Muscle of leg (tissue), 11 donors: ENCODE measurements around the gene PLA2G6. TPM values are rescaled to one million over a fixed set of nuclear protein-coding genes. Genes with fewer than 3 reads are reported as not detected.

ENCODE experiments used
- DNase-seq: peaks from one replicate; pipeline ENCODE4 v3.0.0; 2013
- H3K27ac ChIP-seq: one replicate; pipeline ENCODE4 v1.5.1; 2013; ENCODE audit warnings: mild to moderate bottlenecking, low read length, control low read depth
- H3K27me3 ChIP-seq: one replicate; pipeline ENCODE4 v1.6.1; 2013; ENCODE audit warnings: low read length; ENCODE audit not compliant: control insufficient read depth, insufficient read depth
- H3K36me3 ChIP-seq: one replicate; pipeline ENCODE4 v1.6.1; 2013; ENCODE audit warnings: low read length; ENCODE audit not compliant: control insufficient read depth, insufficient read depth
- H3K4me1 ChIP-seq: one replicate; pipeline ENCODE4 v1.6.1; 2013; ENCODE audit warnings: low read length; ENCODE audit not compliant: control insufficient read depth, insufficient read depth
- H3K4me3 ChIP-seq: one replicate; pipeline ENCODE4 v1.5.1; 2013; ENCODE audit warnings: low read length, control low read depth
- H3K9me3 ChIP-seq: replicated peaks from 2 replicates; pipeline ENCODE4 v1.6.1; 2013; ENCODE audit warnings: low read depth, low read length; ENCODE audit not compliant: control insufficient read depth
- WGBS: methylation state at CpG from one replicate; pipeline ENCODE4 v1.1.5; 2013; ENCODE audit warnings: missing lambda C conversion rate; ENCODE audit not compliant: insufficient coverage; 5-methylcytosine and 5-hydroxymethylcytosine counted together
- polyA plus RNA-seq, 8 donors: library from polyadenylated mRNA; unstranded; fragments of 120-200 nt; gene quantifications; one replicate each; pipeline versions ENCODE4 v1.2.1 to v1.2.3, GENCODE V29; 2013; ENCODE audit warnings: inconsistent platforms in 1 of 8, low replicate concordance in 1 of 8; ENCODE audit not compliant: insufficient read length in 8 of 8, insufficient read depth in 1 of 8
- total RNA-seq: library from RNA; stranded (reverse); fragments of 120-200 nt; gene quantifications from one replicate; pipeline ENCODE4 v1.2.4, GENCODE V29; 2013

The PLA2G6 gene
- total and polyA plus RNA-seq, 9 donors = 6.3 to 14.2 (median 10.1) TPM

DNA sequence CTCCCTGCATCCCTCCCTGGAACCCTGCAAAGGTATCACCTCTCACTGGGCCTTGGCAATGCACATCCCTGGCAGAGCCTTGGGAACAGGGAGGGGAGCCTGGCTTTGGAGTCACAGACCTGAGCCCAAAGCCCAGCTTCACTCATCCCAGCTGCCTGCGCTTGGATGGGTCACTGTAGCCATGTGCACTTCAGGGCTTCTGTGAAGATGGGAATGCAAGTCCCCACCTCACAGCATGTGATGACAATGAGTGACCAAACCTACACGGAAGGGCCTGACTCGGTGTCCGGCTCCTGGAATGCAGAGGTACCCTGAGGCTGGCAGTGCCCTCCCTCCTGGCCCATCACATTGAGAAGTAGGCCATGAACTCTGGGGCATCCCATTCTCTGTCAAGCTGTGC, 48.3 kb downstream of the PLA2G6 start:
- H3K9me3 ChIP-seq = no peaks in the 10 kb centered on the region
- no peaks in the 10 kb centered on the region for H3K4me1 ChIP-seq
- DNase-seq = no peak
- H3K27ac ChIP-seq = no peak overlapping the region
- H3K36me3 ChIP-seq = peaks cover 33% of the 10 kb centered on the region
- WGBS = no CpG with 5 or more reads among the region's 4 CpGs
- H3K27me3 ChIP-seq = no peaks in the 10 kb centered on the region
- no peak overlapping the region for H3K4me3 ChIP-seq

DNA sequence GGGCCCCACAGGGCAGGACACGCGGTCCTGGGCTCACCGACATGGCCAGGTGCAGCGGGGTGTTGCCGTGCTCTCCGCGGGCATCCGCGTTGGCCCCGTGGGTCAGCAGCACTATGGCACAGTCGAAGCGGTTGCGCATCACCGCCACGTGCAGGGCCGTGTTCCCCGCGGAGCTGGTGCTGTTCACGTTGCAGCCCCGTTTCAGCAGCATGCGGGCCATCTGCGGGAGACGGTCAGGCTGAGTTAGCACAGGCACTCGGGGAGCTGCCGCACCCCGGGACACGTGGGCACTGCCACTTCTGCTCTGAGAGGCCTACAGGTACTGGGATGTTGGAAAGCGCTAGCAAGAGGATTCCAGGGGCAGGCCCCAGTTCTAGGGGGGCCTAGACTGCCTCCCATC, 48.8 kb downstream of the PLA2G6 start:
- peaks cover 29% of the 10 kb centered on the region for H3K36me3 ChIP-seq
- no peak for DNase-seq
- no peaks in the 10 kb centered on the region for H3K27me3 ChIP-seq
- no peaks in the 10 kb centered on the region for H3K4me1 ChIP-seq
- H3K9me3 ChIP-seq = no peaks in the 10 kb centered on the region
- H3K27ac ChIP-seq = no peak overlapping the region
- no peak overlapping the region for H3K4me3 ChIP-seq
- 90% methylated on average over 27 of the region's 28 CpGs for WGBS

- no peaks in the 10 kb centered on the region for H3K27me3 ChIP-seq
- no peak overlapping the region for H3K27ac ChIP-seq
- peaks cover 29% of the 10 kb centered on the region for H3K36me3 ChIP-seq
- H3K9me3 ChIP-seq = no peaks in the 10 kb centered on the region
- DNase-seq = no peak
- no peaks in the 10 kb centered on the region for H3K4me1 ChIP-seq
- H3K4me3 ChIP-seq = no peak overlapping the region
- WGBS = 92% methylated on average over 2 of the region's 7 CpGs
These were observed 49.5 kb downstream of the PLA2G6 start for GRCh38 chr22:38132136-38132535.

DNA sequence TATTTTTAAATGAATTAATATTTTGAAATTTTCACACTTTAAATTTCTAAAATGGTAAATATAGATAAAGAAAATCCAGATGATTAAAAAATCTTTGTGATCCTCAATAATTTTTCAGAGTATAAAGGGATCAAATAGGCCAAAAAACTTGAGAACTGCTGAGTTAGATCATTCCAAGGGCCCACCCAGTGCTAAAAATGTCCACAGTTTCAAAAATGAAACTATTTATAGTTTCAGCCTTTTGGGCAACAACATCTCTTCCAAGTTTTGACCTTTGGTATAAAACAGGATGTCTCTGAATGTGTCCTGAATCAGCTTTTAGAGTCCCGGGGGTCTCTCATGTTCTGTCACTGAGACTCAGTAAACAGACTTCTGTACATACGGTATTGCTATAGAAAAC, 50.2 kb downstream of the PLA2G6 start:
- Histone ChIP-seq H3K9me3 (no peaks in the 10 kb centered on the region), H3K4me1 (no peaks in the 10 kb centered on the region), H3K36me3 (peaks cover 31% of the 10 kb centered on the region), H3K27me3 (no peaks in the 10 kb centered on the region), H3K4me3 (no peak overlapping the region), H3K27ac (no peak overlapping the region)
- WGBS = 54% methylated on average over 2 of the region's 2 CpGs
- no peak for DNase-seq

- Histone ChIP-seq H3K36me3 (peaks cover 27% of the 10 kb centered on the region), H3K4me1 (peaks cover 3% of the 10 kb centered on the region), H3K27me3 (no peaks in the 10 kb centered on the region), H3K4me3 (no peak overlapping the region), H3K9me3 (no peaks in the 10 kb centered on the region), H3K27ac (no peak overlapping the region)
- DNase-seq = no peak
- WGBS = 78% methylated on average over 6 of the region's 9 CpGs
These were observed 51.8 kb downstream of the PLA2G6 start for GRCh38 chr22:38129856-38130255.

GRCh38 chr22:38129021-38129420, 52.6 kb downstream of the PLA2G6 start:
- H3K36me3 ChIP-seq = peaks cover 24% of the 10 kb centered on the region
- peaks cover 3% of the 10 kb centered on the region for H3K4me1 ChIP-seq
- H3K9me3 ChIP-seq = no peaks in the 10 kb centered on the region
- no peak overlapping the region for H3K27ac ChIP-seq
- DNase-seq = no peak
- no peaks in the 10 kb centered on the region for H3K27me3 ChIP-seq
- 86% methylated on average over 7 of the region's 10 CpGs for WGBS
- no peak overlapping the region for H3K4me3 ChIP-seq

DNA sequence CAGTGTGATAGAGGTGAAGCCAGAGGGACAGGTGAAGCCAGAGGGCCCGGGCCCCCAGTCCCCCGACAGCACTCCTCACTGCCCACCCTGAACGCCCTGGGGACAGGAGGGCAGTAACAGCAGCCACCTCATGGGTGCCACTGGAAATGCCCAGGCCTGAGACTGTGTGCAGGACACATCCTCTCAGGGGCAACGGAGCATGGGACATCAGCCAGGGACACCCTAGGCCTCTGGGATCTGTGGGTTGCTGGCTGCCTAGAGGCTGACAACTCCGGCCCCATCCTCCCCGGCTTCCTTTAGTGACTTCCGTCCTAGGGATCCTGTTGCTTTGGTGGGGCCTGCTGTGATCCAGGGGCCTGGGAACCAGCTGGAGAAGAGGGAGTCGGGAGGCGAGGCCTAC, 53.8 kb downstream of the PLA2G6 start:
- Histone ChIP-seq H3K27me3 (no peaks in the 10 kb centered on the region), H3K4me3 (no peak overlapping the region), H3K9me3 (no peaks in the 10 kb centered on the region), H3K27ac (no peak overlapping the region), H3K36me3 (peaks cover 21% of the 10 kb centered on the region), H3K4me1 (peaks cover 3% of the 10 kb centered on the region)
- DNase-seq = no peak
- WGBS = 78% methylated on average over 9 of the region's 9 CpGs

DNA sequence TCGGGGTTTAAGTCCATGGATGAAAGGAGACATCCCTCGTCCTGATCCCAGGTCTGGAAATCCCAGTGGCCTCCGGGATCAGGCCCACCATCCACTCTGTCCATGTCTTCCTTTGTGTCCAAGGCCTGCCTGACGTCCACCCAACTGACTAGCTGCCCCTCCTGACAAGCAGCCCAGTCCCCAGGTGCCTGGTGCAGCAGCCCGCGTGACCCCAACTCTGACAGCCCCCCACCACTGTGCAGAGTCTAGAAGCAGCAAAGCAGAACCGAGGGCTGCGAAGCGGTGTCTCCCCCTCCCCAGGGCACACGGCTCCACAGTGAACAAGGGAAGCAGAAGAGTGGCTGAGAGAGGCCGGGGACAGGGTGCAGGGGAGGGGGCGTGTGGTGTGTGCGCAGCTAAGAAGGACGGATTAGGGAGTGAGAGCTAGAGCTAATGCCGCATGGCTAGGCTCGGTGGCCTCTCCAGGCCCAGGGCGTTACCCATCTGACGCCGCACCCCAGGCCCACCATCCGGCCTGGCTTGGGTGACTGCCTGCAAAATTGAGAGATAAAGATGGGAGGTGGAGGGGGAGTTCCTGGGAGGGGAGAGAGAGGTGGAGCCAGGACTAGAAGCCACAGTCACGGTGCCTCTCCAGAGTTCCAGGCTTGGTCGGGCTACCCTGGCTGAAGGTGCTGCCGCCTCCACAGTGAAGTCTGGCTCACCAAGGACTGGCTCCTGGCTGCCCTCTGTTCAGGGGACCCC, 54.5 kb downstream of the PLA2G6 start:
- H3K4me1 ChIP-seq = peaks cover 3% of the 10 kb centered on the region
- H3K27me3 ChIP-seq = no peaks in the 10 kb centered on the region
- H3K27ac ChIP-seq = no peak overlapping the region
- H3K36me3 ChIP-seq = peaks cover 13% of the 10 kb centered on the region
- H3K9me3 ChIP-seq = no peaks in the 10 kb centered on the region
- no peak for DNase-seq
- no peak overlapping the region for H3K4me3 ChIP-seq
- WGBS = 82% methylated on average over 20 of the region's 23 CpGs

DNA sequence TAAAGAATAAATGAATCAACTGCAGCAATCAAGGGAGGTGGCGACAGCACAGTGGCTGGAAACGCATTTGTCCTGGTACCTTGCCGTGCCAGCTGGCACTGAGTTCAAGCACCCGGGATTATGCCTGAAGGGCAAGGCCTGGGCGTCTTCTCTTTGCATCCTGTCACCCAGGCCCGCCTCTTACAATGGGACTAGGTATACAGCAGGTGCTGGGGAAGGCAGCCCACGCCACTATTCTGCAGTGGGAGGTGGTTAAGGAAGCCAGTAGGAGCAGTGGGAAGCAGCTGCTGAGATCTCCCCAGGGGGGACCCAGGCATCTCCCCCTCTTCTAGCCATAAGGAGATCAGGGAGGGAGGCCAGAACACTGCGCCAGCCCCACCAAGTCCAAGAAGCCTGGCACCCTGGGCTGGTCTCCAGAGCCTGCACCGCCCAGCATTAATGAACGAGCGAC, 55.9 kb downstream of the PLA2G6 start:
- H3K9me3 ChIP-seq = no peaks in the 10 kb centered on the region
- peaks cover 13% of the 10 kb centered on the region for H3K36me3 ChIP-seq
- peaks cover 3% of the 10 kb centered on the region for H3K4me1 ChIP-seq
- H3K27ac ChIP-seq = no peak overlapping the region
- no peak overlapping the region for H3K4me3 ChIP-seq
- H3K27me3 ChIP-seq = no peaks in the 10 kb centered on the region
- WGBS = 68% methylated on average over 8 of the region's 11 CpGs
- DNase-seq = no peak

DNA sequence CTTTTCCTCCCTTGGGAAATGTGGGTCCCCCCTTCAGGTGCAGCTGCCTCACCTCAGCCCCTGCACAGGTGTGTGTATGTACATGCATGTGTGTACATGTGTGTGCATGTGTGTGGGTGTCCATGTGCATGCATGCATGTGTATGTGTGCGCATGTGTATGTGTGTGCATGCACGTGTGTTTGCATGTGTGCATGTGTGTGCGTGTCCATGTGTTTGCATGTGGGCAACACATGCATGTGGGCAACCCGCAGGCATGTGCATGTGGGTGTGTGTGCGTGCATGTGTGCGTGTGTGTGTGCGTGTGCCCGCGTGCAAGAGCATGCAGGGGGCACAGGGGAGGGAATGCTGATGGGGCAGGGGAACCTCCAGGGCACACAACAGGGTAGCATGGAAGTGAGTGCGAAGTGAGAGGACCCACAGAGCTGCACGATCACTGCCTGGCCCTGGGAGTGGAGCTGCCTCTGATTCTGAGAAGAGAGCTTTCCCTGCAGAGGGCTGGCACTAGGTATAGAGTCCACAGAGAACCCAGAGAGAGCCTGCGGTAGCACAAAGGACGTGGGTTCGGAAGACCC, 56.5 kb downstream of the PLA2G6 start:
- Histone ChIP-seq H3K4me3 (no peak overlapping the region), H3K9me3 (no peaks in the 10 kb centered on the region), H3K27ac (no peak overlapping the region), H3K4me1 (peaks cover 3% of the 10 kb centered on the region), H3K27me3 (no peaks in the 10 kb centered on the region), H3K36me3 (peaks cover 13% of the 10 kb centered on the region)
- 90% methylated on average over 14 of the region's 14 CpGs for WGBS
- DNase-seq = no peak
